GM19397 (cell line): Measurements from ENCODE around the gene KCNK5.

Experiments used
- ATAC-seq: cut with Tn5 transposase; IDR thresholded peaks from one replicate; pipeline ENCODE4 v1.9.1; 2021; ENCODE audit warnings: mild to moderate bottlenecking, moderate library complexity; ENCODE audit not compliant: unreplicated experiment

KCNK5 gene

DNA sequence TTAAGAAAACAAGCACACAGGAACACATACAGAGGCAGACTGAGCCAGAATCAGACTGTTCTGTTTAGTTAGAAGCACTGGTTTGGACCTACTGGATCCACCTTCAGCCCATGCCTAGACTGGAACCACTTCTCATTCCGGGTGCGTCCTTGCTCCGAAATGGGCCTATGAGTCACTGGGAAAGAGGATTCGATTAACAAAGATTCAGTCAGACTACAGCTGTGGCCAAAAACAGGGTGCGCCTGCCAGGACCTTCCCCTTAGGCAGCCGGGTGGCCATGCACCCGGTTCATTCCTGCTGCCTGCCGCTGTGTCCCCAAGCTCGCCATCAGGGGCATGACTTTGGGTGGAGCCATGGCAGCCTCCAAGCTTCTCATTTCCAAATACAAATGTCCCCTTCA lies 14.5 kb upstream of the KCNK5 start:
- no peak for ATAC-seq

DNA sequence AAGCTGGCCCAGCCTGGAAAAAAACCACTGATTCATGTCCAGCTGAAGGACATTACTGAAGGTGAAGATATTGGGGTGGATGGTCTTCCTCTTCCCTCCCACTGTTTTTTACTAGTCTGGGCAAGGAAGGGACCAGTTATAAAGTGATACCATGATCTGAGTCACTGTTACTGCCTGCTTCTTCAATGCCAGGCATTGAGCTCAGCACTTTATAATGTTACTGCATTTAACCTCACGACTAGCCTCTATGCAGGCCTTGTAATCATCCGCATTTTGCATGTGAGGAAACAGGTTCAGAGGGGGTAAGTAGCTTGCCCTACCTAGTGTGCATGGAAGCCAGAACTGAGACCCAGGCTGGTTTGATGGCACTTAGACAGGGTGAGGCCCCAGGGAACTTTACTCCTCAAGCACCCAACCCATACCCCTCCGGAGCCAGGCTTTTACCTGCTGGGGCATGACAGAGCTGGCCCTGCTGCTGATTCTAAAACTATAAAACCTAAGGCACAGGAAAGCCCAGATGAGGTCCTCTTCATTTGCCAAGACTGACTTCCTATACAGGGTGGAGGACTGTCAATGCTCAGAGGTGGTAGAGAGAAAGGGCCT lies 11.0 kb upstream of the KCNK5 start:
- no peak for ATAC-seq

DNA sequence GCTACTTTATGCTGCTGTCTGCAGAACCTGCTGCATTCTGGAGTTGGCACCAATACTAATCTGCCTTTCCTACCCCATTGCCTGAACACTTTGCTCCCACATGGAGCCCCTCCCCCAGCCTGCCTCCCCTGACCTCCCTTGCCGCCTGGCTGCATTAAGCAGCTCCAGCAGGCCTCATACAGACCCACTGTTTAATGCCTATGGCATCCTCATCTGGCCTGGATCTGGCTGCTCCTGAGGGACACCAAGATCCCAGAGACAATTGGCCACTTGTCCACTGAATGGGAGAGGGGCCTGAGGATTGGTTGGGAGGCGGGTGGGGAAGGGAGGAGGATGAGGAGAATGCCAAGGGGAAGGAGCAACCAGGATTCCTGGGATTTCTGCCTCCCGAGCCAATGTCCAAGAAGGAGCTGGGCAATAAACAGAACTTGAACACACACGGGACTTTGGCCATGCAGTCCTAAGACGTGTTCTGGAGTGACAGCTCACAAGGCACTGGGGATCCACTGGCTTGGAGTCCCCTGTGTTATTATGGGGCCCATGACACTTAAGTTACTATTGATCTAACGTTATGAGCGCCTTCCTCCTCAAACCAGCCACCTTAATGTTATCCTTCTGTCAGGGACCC lies 10.4 kb upstream of the KCNK5 start:
- no peak for ATAC-seq

DNA sequence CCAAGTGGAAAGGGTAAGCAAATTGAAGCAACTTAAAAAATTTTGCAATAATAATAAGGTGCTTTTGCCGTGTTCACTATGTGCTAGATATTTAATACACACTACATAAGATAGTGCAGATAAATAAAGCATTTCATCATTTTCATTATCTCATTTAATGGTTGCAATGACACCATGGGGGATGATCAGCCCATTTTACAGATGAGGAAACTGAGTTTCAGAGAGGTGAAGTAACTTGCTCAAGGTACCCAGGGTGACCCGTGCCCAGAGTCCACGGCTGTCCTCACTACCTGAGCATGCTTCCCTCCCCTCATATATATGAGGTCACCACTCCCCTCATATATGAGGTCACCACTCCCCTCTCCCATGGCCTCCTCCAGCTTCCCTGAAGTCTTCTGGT lies 7.5 kb upstream of the KCNK5 start:
- no peak for ATAC-seq

DNA sequence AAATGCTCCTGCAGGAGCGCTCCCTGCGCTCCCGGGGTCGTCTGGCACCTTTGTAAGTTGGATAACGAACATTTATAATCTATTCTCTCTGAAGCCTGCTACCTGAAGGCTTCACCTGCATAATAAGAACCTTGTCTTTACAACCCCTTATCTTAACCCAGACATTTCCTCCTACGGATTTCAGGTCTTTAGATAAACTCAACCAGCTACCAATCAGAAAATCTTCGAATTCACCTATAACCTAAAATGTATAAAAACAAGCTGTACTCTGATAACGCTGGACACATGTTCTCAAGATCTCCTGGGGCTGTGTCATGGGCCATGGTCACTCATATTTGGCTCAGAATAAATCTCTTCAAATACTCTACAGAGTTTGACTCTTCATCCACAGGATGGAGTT lies 4.1 kb upstream of the KCNK5 start:
- no peak for ATAC-seq

DNA sequence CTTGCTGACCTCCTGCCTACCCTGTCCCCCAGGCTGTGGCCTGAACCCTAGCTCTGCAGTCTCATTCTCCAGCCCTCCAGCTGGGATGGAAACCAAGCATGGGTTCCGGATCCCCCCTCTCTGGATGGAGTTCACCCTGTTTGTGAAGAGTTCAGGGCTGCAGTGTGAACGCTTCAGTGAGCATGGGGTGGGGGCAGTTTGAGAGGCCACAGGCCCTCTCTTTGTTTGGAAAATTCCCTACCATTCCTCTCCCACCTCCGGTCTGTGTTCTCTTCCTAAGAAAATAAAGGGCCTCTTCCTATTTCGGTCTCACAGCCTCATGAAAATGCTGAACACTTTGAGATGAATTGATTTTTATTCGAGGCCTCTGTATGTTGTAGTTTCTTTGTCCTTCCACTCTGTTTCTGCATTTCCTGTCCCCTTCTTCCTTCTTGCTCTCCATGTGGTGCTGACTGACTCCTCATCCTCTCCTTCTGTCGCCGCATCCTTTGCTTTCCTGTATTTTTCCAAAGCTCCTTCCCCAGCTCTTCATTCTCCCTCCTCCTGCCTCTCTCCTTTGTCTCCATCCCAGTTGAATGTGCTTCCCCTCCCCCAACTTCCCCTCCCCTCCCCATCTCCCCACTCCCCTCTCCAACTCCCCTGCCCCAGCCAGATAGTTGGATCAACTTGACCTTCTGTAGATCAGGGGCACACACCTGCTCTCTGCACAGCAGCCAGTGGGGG lies 2.4 kb upstream of the KCNK5 start:
- no peak for ATAC-seq

DNA sequence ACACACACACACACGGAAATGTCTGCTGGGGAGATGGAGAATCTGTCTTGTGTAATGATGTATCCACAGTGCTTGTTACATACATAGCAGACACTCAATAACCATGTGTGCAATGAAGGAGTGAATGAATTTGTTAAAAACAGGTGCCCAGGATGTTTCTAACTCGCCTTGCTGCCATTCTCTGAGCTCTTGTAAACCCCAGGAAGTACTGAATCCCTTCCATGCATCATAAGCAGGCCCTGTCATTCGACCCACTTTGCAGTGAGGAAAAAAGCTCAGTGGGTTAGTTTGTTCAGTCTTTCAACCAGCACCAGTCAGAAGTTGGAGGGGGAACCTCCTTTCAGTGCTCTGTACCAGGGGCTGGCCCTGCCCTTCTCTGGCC lies 1.4 kb upstream of the KCNK5 start:
- no peak for ATAC-seq

DNA sequence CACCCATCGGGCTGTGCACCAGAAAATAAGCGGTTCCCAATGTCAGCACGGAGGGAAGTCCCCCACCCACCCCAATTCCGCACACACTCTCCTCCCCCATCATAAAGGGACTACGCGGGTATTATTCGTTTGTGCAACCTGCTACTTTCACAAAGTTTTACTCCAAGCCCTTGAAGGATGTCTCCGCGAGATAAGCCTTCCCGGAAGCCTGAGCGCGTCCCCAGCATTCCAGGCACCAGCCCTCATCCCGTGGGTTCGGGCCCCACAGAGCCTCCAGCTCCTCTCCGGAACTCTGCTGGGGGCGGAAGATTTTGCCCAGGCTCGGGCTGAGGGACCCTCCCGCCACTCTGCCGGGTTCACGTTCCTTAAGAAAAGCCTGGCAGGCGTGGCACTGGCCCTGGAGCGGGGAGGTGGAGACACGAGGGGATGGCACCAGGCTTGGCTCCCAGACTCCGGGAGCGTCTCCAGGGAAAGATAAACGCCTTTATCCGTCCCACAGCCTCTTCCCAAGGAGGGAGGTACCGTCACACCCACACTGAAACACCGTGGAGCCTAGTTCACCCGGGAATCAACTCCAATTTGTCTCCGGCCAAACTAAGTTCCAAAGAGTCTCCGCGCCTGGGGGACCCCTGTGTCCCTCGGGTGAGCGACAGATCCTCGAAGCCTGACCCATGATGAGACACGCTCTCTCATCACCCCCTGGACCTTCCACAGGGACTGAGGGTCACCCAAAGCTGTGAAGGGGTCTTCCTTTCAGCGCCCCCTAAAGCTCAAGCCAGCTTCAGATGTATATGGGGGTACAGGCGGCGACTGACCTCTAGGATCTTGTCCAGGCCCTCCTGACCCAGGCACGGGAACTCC lies 934 bp downstream of the KCNK5 start:
- ATAC-seq: no peak

DNA sequence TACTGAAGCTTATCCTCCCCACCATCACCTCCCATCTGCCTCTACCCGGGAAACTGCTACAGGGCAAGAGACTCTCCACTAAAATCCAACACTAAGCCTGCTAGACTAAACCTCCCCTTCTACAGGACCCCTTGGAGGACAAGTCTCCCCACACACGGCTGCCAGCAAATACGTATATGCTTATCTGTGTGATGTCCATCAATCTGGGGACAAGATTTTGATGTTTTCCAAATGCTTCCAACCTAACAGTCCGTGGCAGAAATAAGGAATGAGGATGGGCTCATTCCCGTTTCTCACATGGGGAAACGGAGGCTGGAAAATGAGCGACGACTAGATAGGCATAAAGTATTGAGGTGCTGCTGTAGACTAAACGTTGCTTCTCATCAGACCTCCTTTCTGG lies 1.8 kb downstream of the KCNK5 start:
- ATAC-seq: no peak

DNA sequence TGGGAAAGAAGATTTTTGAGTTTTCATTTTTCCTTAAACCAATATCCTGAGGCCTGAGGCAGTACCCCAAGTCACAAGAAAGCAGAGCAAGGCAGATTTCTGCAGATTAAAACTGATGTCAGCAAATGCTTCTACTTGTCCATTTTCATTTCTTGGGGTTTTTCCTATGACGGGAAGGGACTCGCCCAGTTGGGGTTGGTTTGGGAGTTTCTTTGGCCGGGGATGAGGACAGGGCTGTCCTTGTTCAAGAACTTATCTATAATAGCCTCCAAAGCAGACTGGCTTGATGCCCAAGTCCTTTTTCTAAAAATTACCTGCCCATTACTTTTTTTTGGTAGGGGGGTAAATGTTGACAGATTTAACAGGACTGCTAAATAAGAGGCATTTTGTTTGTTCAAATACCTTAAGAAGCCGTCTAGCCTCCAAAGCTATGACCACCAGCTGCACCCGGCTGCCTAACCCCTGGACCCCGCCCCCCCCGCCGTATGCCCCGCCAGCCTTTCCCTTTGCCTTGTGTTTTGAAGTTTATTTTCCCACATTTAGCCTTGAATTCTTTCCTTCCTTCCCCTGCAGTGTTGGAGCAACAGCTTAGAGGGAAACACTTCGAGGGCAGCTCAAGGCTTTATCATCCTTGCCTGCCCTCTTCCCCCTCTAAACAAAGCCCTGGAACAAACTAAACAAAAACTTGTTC lies 2.5 kb downstream of the KCNK5 start:
- ATAC-seq: no peak

DNA sequence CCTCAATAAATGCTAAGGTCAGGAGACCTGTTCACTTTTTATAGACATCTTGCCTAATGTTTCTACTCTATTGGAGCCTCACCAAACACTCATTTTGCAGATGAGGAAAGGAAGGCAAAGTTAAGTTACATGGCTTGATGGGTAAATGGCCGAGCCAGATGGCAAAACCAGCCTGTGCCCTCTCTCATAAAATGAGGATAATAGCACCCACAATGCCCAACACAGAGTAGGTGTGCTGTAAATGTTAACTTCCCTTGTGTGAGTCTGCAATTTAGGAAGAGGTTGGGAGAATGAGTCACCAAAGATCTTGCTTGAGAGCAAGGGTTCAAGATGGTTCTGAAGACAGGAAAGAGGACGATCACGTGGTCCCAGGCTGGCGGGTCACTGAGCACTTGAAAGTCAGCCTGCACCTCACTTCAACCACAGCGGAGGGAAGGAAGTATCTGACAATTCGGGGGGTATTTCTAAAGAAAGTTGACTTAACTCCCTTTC lies 3.3 kb downstream of the KCNK5 start:
- no peak for ATAC-seq

DNA sequence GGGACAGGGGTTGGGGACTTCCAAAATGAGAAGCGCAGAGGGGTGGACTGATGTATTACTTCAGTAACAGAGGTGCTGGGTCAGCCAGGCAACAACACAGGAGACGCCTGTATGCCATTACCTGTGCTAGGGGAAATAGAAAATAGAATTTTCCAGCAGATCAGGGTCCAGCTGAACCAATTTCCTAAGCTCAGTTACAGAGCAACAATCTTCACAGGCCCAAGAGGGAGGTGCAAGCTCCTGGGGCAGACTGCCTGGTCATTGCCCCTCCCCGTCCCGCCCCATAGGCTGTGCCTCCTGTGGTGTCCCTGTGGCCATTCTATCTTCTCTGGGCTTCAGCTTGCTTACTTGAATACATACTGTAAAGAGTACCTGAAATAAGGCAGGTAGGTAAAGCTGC lies 3.7 kb downstream of the KCNK5 start:
- ATAC-seq: no peak

DNA sequence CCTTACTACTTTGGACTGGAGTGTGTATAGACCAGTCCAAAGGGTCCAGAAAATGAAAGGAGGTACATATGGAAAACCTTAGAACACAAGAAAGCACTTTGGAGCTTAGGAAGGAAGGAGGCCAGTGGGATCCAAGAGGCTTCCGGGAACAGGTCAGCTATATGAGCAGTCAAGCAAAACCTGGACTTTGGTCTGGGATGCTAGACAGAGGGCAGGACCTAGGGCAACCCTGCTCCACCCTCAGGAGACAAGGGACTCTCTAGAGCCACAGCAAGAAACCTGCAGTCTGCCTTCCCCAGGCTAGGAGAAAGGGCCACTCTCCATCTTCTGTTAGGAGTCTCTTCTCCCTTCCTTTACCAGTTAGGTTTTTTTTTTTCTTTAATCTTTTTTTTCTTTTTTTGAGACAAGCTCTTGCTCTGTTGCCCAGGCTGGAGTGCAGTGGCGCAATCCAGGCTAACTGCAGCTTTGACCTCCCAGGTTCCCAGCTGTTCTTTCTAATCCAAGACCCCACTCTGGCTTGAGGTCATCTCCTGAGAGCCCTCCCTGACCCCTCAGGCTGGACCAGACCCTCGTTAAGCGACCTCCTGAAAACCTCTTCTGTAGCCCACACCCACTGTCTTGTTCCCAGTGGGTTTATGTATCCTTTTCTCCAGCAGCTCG lies 4.6 kb downstream of the KCNK5 start:
- no peak for ATAC-seq

DNA sequence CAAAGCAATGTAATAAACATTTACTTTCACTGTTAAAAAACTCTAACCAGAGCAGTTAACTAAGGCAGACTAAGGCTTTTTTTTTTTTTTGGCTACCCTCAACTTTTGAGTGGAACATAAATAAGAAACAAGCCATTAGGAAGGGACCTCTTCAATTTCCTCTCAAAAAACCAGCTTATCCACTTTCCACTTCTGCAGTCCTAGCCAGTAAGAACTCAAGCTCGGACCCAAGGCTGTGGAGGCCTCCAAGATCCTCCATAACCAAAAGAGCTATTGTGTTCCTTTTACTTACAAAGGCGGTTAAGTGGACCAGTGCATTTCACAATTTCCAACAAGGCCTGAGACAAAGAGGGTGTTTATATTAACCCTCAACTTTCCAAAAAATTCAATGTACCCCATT lies 5.3 kb downstream of the KCNK5 start:
- no peak for ATAC-seq

DNA sequence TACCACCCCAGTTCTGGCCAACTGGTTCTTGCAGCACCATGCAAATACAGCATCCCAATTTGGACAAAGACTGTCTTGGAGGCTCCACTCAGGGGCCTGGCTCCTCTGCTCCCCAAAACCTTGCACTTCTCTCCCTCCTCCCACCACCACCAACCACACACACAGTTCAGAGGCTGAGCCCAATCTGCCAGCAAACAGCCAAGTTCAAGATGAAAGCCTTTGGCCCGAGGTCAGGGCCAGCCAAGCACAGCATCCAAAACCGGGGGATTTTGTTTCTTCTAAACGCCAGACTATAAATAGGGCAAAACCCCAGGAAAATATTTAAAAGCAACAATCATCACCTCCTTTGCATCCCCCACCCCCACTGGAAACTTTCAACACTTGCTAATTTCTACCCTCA lies 5.7 kb downstream of the KCNK5 start:
- ATAC-seq: no peak

DNA sequence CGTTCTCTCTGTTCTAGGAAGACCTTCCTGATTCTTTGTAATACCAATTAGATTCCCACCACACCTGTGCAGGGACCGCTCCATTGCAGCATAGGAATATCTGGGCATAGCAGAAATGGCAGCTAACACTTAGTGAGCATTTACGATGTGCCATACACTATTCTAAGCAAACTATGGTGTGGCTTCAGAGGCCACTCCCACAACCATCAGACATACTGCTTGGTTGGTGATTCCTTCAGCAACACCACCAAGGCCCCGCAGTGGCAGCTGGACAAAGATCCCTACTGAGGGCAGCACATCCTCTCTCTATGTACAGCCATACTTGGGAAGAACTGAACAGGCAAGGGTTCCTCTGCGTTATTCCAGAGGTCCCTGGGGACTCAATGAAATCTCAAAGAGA lies 6.2 kb downstream of the KCNK5 start:
- no peak for ATAC-seq

DNA sequence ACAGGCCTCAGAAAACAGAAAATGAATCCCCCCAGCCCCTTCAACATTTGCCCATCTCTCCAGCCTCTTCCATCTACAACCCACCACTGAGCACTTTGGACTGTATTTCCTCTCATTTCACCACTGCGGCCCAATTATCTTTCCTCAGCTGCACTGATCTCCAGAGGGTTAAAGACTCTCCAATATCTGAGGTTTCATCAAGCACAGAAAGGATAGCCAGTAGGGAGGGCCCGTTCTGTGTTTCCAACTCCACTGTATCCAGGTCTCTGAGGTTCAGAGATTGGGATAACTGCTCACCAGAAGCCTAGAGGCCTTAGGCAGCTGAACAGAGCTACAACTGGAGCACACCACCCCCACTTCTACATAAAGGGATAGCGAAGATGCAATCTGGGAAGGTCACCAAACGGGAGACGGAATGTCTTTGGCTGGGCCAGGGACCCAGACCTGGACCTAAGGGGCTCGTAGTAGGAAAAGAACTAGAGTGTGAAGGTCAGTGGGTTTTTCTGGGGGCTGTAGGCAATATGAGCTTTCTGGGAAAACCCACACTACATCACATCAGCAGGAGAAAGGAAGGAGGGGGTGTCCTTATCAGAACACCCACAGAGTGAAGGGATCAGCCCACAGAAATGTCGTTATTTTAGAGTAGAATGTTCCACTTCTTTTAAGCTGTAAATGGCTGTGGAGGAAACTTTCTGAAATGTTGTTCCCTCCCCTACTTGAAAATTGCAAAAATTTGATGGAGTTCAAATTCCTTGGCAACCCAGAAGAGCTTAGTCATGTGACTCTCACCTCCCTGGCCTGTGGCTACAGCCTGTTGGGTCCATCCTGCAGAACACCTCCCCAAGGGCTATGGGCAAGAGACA lies 7.3 kb downstream of the KCNK5 start:
- no peak for ATAC-seq

DNA sequence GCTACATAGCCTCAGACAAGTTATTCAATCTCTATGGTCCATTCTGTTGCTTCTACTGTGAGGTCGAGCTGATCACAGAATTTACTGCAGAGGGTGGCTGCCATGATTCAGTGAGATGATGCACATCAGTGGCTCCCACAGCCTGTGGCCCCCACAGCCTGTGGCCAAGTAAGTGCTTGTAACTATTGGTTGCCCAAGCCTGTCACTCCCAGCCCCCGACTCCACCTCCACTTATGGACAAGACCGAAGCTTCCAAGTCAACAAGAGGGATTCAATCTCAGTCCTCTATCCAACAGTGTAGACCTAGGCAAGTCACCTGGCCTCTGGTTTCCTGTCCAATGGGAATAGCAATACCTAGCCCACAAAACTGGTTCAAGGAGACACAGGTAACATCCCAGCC lies 8.2 kb downstream of the KCNK5 start:
- no peak for ATAC-seq

DNA sequence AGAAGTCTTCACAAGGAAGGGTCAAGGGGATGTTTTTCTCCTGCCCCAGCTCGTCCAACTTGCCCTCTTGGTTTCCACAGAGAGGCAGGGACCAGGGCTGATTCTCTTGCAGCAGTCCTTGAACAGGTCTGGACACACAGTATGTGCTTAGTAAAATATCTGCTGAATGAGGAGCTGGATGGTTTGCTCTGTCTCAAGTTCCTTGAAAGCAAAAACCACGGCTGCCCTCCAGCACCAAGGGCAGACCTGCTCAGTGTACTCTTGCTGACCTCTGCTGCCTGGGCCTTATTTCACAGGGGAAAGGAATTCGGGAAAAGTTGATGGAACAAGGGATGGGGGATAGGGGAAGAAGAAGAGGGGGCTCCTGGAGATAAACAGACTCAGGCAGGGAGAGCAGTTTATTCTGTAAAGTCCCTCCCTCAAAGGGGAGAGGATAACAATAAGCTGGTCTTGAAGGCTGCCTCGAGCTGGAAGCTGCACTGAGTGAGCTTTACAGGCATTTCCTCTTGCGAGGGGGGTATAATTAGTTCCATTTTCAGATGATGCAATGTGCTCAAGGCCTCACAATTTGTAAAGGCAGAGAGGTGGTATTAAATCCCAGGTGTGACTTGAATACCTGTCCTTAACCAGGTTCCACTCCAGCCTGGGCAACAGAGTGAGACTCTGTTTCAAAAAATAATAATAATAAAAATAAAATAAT lies 10.3 kb downstream of the KCNK5 start:
- ATAC-seq: no peak
